HG03442 (cell line): ENCODE results near the gene ENO2.

Experiments used
- ATAC-seq: cut with Tn5 transposase; IDR thresholded peaks from one replicate; pipeline ENCODE4 v1.9.1; 2021; ENCODE audit warnings: mild to moderate bottlenecking, moderate library complexity; ENCODE audit not compliant: unreplicated experiment

The ENO2 gene

DNA sequence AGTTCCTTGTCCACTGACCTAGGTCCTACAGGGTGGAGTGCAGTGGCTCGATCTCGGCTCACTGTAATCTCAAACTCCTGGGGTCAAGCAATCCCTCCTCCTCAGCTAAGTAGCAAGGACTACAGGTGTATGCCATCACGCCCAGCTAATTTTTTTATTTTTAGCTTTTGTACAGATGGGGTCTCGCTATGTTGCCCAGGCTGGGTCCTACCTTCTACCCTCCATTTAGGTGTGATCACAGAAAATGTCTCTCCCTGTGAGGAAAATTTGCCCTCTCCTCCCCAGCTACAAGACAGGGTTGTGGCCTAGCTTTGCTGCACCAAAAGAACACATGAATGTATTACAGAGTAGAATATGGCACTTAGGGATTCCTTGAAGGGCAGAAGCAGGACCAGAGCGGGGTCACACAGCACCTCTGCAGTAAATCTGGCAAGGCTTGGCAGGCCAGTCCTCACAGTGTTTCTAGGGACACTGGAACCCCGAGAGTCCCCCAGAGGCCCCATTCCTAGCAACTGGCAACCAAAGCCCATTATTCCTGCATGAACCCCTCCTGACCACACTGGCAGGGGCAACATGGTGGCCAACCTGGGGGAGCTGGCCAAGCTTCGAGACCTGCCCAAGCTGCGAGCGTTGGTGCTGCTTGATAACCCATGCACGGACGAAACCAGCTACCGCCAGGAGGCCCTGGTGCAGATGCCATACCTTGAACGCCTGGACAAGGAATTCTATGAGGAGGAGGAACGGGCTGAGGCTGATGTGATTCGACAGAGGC lies 2.0 kb upstream of the ENO2 start:
- no peak for ATAC-seq

- no peak for ATAC-seq
Measured at GRCh38 chr12:6914947-6915788, 788 bp downstream of the ENO2 start.

- no peak for ATAC-seq
Measured at GRCh38 chr12:6915789-6916285, 1.5 kb downstream of the ENO2 start.

DNA sequence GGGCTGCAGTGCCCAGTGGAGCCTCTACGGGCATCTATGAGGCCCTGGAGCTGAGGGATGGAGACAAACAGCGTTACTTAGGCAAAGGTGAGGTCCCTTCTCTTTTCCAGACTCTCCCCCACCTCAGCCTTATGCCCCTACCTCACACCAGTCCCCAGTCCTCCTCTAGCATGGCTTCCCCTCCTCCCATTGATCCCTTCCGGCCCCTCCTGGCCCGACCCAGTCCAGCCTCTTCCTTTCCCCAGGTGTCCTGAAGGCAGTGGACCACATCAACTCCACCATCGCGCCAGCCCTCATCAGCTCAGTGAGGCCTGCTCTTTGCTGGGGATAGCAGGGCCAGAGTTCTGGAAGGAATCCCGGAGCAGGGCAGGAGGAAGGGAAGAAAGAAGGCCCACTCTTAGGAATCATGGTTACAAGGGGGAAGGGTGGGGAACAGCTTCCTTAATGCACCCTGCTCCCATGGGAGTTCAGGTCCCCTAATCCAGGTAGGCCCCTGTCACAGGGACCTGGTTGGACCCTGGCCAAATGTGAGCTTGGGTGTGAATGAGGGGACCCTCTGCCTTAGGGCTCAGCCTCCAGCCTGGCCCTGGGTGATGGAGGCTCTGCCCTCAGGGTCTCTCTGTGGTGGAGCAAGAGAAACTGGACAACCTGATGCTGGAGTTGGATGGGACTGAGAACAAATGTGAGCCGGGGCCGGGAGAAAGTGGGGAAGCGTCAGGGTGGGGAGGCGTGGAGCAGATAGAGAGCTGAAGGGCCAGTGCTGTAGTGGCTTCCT lies 2.2 kb downstream of the ENO2 start:
- ATAC-seq: no peak

DNA sequence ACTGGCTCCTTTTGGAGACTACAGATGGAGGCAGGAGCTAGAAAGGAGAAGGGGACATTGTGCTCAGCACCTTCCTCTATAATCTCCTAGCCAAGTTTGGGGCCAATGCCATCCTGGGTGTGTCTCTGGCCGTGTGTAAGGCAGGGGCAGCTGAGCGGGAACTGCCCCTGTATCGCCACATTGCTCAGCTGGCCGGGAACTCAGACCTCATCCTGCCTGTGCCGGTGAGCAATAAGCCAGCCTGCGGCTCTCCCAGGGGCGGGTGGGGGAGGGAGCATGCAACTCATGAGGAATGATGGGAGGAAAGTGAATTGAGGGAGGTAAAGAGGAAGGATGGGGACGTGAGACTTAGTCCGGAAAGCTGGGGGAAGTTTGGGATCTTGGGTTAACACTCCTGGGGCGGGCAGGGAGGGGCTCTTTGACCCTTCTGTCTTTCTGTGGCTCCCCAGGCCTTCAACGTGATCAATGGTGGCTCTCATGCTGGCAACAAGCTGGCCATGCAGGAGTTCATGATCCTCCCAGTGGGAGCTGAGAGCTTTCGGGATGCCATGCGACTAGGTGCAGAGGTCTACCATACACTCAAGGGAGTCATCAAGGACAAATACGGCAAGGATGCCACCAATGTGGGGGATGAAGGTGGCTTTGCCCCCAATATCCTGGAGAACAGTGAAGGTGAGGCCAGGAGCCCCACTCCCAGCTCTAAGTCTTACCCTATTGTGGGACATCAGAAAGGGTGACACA lies 3.3 kb downstream of the ENO2 start:
- no peak for ATAC-seq

DNA sequence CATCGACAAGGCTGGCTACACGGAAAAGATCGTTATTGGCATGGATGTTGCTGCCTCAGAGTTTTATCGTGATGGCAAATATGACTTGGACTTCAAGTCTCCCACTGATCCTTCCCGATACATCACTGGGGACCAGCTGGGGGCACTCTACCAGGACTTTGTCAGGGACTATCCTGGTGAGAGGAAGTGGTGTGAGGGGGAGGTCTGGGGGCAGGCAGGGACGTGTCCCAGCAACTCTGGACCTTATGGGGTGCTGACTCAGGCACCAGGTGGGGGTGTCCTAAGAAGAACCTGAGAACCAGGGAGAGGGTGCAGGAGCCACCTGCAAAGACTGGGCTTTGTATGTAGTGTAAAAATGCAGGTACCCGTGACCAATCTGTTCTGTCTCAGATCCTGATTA lies 5.2 kb downstream of the ENO2 start:
- ATAC-seq: no peak

DNA sequence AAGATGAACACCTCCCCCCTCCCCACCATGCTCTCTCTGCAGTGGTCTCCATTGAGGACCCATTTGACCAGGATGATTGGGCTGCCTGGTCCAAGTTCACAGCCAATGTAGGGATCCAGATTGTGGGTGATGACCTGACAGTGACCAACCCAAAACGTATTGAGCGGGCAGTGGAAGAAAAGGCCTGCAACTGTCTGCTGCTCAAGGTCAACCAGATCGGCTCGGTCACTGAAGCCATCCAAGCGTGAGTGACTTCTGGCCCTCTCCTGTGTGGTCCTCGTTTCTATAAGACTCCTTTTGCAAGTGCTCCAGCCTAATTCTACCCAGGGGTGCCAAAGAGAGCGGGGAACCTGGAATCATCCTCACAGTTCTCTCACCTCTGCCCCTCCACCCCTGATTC lies 7.2 kb downstream of the ENO2 start:
- ATAC-seq: no peak

GRCh38 chr12:6921996-6922946 lies 7.9 kb downstream of the ENO2 start:
- ATAC-seq: no peak

DNA sequence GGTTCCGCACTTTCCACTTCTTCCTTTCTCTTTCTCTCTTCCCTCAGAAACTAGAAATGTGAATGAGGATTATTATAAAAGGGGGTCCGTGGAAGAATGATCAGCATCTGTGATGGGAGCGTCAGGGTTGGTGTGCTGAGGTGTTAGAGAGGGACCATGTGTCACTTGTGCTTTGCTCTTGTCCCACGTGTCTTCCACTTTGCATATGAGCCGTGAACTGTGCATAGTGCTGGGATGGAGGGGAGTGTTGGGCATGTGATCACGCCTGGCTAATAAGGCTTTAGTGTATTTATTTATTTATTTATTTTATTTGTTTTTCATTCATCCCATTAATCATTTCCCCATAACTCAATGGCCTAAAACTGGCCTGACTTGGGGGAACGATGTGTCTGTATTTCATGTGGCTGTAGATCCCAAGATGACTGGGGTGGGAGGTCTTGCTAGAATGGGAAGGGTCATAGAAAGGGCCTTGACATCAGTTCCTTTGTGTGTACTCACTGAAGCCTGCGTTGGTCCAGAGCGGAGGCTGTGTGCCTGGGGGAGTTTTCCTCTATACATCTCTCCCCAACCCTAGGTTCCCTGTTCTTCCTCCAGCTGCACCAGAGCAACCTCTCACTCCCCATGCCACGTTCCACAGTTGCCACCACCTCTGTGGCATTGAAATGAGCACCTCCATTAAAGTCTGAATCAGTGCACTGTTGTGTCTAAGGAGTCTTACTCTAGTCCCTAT lies 8.8 kb downstream of the ENO2 start:
- ATAC-seq: no peak

GRCh38 chr12:6923851-6924250 lies 9.5 kb downstream of the ENO2 start:
- no peak for ATAC-seq

DNA sequence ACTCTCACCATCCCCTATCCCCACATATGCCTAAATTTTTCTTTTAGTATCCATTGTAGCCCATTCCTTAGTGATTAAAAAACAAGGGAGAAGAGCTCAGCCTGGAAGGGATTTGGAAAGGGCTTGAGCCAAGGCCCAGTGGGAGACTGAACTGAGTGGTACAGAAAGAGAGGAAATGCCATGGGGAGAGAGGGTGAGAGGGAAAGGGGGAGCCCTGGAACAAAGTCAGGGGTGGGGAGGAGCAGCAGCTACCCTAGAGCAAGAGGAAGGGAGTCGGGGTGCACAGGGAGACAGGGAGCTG lies 10.8 kb downstream of the ENO2 start:
- ATAC-seq: no peak

GRCh38 chr12:6925540-6926279 lies 11.3 kb downstream of the ENO2 start:
- ATAC-seq: no peak

DNA sequence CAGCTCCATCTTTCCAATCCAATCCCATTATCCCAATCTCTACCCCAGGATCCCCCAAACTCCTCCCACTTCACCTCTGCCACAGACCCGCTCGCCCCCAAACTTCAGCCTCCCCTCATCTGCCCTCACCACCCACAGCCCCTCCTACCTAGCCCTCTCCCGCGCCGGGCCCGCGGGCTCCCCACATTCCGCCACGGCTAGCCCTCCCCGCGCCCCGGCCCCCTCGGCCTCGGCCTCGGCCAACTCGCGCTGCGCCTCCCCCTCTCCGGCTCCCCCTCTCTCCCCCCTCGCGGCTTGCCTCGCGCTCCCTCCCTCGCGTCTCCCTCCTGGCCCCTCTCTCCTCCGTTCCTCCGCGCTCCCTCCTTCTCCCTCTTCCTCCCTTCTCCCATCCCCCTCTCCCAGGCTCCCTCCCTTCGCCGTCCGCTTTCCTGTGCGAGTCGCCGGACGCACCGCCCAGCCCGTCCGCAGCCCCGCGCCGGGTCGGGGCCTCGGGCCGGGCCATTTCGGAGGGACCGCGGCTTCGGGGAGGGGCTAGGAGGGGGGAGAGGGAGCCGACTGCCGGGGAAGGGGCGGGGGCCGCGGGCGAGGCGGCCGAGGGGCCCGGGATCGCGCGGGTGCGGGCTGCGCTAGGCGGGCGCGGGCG lies 13.1 kb downstream of the ENO2 start, which contains the start of gene ATN1:
ATN1 (plus strand) TSS at position 581 of the 643 bp plus-strand sequence. CDS start 6,043 bp downstream, outside the sequence.
- ATAC-seq: no peak

DNA sequence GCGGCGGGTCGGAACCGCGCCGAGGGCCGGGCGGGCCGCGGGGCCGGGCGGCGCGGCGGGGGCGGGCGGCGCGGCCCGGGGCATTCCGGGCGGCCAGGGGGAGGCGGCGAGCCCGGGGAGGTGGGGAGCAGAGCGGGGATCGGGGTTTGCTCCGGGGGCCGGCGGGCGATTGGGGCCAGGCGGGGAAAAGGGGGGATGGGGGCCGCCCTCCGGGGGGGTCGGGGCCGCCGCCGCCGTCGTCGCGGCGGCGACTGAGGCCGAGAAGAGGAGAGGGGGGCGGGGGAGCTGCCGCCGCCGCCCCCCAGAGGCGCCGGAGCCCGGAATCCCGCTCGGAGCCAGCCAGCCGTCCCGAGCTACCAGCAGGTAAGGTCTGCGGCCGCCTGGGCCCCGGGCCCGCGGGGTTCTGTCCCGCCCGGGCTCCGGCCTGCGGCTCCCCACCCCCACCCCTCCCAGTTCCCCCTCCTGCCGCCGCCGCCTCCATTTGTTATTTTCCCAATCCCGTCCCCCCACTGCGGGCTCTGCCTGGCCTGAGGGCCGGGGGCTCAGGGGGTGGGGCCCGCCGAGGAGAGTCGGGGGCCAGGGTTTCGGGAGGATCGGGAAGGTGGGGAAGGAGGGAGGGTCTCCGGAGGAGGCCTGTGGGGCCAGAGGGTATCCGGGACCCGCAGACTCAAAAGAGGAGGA lies 13.8 kb downstream of the ENO2 start:
- no peak for ATAC-seq

DNA sequence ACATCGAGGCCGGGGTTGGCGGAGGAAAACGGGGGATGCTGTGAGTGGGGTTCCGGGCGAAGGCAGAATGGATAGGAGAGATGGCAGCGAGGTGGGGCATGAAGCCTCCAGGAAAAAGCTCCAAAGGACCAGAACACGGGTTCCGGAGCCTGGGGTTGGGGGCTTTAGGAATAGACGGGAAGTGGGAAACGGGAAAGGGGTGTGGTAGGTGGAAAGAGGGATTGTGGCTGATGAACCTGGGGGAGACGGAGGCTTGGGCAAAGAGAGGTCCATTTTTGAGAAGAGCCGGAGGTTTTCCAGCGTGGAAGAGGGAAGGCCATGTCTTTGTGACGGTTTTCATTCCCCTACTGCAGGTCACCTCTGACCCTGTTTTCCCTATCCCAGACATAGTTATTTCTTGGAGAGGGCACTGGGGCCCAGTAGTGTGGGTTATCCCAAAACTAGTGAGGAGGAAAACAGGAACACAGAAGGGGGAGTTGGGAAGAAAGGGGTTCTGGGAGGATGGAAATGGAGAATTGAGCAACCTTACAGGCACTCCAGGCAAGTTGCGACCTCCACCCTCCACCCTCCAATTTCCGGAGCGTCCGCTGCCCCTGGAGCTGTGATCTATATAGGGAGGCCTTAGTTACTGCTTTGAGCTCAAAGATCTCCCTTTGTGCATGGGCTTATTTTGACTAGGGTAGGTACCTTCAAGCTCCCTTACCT lies 14.5 kb downstream of the ENO2 start:
- no peak for ATAC-seq
